Prostate gland (tissue), 2 donors: ENCODE results near the gene PARVG.

Experiments used
- POLR2A ChIP-seq: fragments of 450-650 bp; IDR thresholded peaks from one replicate; pipeline ENCODE4 v1.6.1; 2016; ENCODE audit warnings: antibody characterized with exemption, mild to moderate bottlenecking
- POLR2AphosphoS5 ChIP-seq: sonication (generic); formaldehyde crosslinking; IDR thresholded peaks from one replicate; pipeline ENCODE4 v1.6.1; 2017; ENCODE audit warnings: antibody characterized with exemption
- TF ChIP-seq, protein P1 (sequence below), 4 experiments: fragments of 200-600 bp in 2 of 4; fragments of 450-650 bp in 2 of 4; sonication (generic) in 2 of 4; IDR thresholded peaks; 1 replicate in 3 of 4; 2 replicates in 1 of 4; pipeline ENCODE4 v1.5.1; 2016 to 2019; ENCODE audit warnings: antibody characterized with exemption in 4 of 4, mild to moderate bottlenecking in 2 of 4, moderate library complexity in 2 of 4

DNA sequence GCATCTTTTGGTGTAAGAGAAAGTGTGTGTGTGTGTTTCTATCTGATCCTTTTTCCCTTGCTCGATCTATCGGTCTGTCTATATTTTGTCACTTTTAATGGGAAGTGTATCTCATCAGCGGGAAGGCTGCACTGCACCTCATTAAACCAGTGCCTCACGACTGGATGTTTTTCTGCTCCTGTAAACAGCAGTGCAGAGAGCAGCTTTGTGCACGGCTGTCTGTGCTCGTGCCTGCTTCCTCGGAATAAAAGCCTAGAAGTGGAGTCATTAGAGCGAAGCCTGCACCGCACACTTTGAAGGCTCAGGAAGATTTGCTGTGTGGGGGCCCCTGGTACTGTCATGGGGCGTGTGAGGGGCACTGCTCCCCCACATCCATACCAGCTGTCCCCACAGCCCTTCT, 27.0 kb upstream of the PARVG start:
- TF ChIP-seq, protein P1, sequence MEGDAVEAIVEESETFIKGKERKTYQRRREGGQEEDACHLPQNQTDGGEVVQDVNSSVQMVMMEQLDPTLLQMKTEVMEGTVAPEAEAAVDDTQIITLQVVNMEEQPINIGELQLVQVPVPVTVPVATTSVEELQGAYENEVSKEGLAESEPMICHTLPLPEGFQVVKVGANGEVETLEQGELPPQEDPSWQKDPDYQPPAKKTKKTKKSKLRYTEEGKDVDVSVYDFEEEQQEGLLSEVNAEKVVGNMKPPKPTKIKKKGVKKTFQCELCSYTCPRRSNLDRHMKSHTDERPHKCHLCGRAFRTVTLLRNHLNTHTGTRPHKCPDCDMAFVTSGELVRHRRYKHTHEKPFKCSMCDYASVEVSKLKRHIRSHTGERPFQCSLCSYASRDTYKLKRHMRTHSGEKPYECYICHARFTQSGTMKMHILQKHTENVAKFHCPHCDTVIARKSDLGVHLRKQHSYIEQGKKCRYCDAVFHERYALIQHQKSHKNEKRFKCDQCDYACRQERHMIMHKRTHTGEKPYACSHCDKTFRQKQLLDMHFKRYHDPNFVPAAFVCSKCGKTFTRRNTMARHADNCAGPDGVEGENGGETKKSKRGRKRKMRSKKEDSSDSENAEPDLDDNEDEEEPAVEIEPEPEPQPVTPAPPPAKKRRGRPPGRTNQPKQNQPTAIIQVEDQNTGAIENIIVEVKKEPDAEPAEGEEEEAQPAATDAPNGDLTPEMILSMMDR (IDR thresholded peaks at IDR 0.05), result no peak
- TF ChIP-seq POLR2AphosphoS5 (no peak), POLR2A (no peak)
